SHP77 (cell line): ENCODE results near the gene CBX4.
A peak's percentile ranks its signal among the peaks of the same experiment; 100 is the strongest.

Source experiments
- DNase-seq, 2 experiments: peaks; one replicate each; lab custom pipeline; 2025; lab: John Stamatoyannopoulos, UW

The CBX4 gene

GRCh38 chr17:79800325-79801155, 38.7 kb downstream of the CBX4 start:
- DNase-seq = no peak

DNA sequence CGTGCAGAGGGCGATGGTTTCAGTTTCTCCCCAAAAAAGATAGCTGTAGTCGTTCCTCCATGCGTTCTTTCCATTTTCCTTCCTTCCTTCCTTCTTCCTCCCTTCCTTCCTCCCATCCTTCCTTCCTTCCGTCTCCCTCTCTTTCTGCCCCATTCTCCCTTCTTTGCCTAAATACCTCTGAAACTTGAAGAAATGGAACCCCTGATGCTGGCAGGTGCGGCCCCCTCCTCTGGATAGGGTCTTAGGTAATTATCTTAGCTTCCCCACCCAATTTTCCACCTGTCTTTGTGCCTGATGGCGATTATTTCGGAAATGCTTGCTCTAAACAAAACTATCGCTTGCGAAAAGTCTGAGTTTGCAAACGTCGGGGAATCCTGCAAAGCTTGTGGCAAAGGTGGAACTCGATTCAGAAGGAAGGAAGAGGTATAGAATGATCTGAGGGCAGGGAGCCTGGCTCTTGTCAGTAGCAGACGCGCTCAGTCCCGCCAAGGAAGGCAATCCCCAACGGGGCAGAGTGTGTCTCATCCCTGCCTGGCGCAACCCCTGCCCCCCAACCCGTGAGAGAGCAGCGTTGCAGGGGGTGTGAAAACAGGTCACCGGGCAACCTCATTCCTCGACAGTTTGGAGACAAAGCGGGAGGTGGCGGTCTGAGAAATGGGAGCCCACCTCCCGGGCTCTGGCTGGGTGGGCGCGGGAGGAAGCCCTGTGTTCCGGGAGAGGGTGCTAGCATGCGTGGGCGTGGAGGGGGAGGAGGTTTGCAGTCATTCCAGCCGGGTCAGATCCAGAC, 39.5 kb downstream of the CBX4 start:
- DNase-seq = no peak

DNA sequence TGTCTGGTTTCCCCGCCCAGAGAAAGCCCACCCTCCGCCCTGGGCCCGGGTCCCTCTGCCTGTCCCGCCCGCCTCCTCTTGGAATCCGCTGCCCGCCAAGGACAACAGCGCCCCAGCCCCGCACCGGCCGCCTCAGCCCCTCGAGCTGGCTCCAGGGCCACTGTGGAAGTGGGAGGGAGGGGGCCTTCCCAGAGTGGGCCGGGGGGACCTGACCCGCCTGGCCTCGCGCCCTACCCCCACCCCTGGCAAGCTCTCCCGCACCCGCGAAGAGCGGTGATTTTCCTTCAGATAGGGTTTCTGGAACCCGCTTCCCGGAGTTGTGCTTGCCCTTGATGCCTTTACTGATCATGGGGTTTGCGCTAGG, 40.1 kb downstream of the CBX4 start:
- no peak for DNase-seq

- peak in 1 of 2 experiments; percentile 31 for DNase-seq
These were observed 40.7 kb downstream of the CBX4 start for GRCh38 chr17:79798299-79799173.

DNA sequence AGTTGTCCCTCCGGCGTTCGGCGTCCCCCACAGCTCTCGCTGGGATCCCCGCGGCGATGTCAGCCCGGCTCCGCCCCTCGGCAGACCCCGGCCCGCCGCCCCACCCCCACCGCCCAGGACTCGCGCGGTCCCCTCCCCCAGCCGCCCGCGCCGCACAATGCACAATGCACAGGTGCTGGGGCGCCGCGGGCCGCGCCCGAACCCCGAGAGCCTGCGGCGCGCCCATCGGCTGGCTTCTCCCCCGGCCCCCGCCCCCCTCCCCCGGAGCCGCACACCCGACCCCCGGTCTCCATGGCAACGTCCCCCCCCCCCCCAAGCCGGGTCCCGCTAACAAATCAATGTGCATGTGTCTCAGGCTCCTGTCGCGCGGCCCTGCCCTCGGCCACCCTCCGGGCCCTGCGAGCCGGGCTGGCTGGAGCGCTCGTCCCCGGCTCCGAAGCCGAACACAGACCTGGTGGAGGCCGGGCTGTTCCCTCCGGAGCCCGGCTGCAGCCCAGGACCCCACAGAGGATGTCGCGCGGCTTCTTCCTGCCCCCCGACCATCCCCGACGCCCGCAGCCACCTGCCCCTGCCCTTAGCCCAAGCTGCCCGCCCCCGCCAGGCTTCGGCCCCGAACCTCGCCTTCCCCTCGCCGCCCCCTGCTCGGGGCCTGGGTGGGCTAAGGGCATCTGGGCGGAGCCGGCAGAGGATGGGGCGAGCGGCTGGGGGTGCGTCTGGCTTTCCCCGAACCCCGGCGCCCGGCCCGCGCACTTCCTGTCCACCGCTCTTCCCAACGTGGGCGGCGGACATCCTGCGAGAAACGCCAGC, 41.5 kb downstream of the CBX4 start:
- peak; percentile 27 to 72 for DNase-seq

GRCh38 chr17:79796763-79797491, 42.3 kb downstream of the CBX4 start, which contains the start of gene CBX8:
Gene CBX8, minus strand, starts transcription at chr17:79797077. Its CDS starts 79 bp downstream, at chr17:79796998.
- peak; percentile 100 for DNase-seq

DNA sequence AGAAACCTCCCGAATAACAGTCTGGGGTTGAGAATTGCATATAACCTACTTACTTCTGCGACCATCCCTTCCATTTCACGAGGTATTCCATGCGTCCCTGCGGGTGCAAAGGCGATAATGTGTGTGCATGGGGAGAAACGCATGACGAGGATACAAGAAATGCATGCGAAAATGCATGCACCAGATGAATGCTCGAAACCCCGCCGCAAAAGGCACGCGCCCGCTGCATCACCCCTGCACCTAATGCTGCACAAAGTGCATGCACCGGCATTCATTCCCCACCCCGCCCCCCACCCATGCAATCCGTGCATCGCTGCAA, 42.8 kb downstream of the CBX4 start:
- no peak for DNase-seq

DNA sequence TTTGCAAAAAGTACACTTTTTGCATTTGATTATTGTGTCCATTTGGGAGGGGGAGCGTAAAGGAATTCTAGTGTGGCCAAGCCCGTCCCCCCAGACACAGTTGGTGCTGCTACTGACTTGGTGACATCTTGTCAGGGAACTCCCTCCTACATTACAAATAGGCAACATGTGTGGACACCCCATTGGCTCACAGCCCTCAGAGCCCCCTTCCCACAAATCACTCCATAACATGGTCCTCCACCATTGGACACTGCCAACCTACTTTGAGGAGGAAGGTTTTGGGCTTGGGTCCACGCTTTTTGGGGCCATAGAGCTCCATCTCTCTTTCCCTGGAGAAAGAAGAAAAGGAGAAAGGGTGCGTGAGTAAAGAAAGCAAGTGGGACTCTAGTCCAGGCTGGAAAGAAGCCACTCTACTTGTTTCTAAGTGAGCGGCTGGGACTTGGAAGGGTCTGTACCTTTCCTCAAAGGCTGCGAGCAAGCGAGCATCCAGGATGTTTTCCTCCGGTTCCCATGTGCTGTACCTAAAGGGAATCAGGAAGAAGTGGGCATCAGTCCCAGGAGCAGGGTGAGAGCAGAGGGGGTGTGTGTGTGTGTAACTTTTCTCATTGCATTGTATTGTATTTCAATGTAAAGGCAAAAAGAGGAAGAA, 43.3 kb downstream of the CBX4 start:
- DNase-seq = no peak

- no peak for DNase-seq
These were observed 44.4 kb downstream of the CBX4 start for GRCh38 chr17:79794659-79795511.

DNA sequence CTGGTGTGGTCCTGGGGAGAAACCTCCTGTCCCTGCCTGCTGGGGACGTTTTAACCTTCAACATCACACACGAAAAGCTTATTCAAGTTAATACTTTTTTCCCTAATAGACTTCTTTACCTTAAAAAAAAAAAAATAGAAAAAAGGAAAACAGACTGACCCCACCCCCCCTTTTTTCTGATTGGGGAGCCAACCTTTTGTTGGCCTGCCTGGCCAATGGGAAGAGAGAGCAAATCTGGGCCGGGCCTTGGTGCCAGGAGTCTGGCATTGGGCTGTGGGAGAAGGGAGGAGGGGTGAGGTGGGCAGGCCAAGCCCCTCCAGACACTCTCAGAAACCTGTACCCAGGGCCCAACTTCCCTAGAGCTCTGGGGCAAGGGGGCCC, 45.3 kb downstream of the CBX4 start:
- no peak for DNase-seq

GRCh38 chr17:79792984-79793923, 46.0 kb downstream of the CBX4 start:
- no peak for DNase-seq

DNA sequence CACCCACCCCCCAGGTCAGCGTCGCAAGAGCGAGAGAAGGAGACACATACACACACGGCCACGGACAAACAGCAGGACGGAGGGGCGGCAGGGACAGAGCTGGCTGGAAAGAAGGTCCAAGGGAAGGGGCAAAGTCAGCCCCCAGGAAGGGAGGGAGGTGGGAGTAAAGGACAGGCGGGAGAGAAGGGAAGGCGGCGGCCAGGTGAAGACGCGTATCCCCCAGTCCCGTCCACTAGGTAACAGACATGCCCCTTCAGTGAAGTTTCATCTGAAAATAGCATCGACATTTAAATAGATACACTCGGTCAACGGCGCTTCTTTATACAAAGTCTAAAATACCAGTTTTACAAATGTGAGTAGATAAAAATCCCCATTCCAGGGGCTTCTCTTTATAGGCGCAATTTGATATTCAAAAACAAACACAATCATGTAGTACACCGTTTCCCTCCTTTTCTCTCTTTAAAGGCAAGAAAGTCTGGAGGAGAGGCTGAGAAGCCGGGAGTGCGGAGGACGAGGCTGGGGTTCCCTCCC, 46.8 kb downstream of the CBX4 start:
- no peak for DNase-seq

- no peak for DNase-seq
These were observed 47.5 kb downstream of the CBX4 start for GRCh38 chr17:79791735-79792161.

DNA sequence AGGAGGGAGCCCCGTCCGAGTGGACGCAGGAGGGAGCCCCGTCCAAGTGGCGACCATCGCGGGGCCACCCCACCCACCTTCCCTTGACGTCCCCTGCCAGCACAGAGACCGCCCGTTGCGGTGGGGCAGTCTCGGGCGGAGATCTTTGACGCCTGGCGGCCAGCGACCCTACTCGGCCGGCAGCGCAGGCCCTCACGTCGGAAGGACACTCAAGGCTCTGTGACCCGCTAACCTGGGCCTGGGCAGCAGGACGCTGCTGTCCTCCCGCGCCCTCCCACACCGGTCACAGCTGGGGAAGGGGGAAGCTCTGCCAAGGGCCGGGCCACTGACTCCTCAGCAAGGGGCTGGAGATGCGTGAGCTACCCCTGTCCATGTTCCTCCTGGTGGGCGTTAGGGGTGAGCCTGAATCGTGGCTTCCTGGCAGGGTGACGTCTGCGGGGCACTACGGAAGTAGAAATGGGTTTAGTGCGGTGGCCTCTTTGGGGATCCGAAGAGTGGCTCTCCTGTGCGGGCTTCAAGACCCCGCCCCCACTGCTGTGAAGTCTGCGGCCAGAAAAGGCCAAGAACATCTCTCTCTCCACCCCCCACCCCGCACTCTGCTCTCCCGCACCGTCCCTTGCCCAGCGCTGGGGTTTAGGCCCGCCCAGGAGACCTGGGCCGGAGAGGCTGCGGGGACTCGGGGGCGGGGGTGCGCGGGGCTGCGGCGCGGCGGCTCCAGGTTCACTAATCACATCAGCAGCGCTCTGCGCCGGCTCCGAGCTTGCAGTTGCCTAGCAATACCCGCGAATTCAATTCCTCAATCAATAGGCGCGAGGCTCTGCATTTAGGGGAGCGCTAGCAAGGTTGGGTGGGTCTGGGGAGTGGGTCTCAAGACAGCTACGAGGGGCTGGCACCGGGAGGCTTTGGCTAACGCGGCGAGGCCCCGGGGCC, 48.2 kb downstream of the CBX4 start:
- DNase-seq = no peak

- DNase-seq = peak; percentile 55 to 70
These were observed 49.1 kb downstream of the CBX4 start for GRCh38 chr17:79789943-79790804.
